ENCODE results near the gene TCN1. TPM values are rescaled to one million over a fixed set of nuclear protein-coding genes. Genes with fewer than 3 reads are reported as not detected.
"Not testable (repeated sequence)": the region's sequence is repeated elsewhere in the genome, so short reads cannot be mapped to it uniquely, and the experiment has no call there.

The TCN1 gene, protein sequence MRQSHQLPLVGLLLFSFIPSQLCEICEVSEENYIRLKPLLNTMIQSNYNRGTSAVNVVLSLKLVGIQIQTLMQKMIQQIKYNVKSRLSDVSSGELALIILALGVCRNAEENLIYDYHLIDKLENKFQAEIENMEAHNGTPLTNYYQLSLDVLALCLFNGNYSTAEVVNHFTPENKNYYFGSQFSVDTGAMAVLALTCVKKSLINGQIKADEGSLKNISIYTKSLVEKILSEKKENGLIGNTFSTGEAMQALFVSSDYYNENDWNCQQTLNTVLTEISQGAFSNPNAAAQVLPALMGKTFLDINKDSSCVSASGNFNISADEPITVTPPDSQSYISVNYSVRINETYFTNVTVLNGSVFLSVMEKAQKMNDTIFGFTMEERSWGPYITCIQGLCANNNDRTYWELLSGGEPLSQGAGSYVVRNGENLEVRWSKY
- total RNA-seq (not detected), polyA plus RNA-seq (ENCODE audit: insufficient read depth in 1 of 8, insufficient read length in 8 of 8, low replicate concordance in 1 of 8) (under 1 TPM in 4 of 8 donors, not detected in 4; 0.20 to 0.38 (median 0.28) TPM)
- long read RNA-seq, donor 1: 0 reads
- long read RNA-seq, donor 2: 0 reads
- long read RNA-seq, donor 3: 0 reads
- long read RNA-seq, donor 4: 0 reads
- long read RNA-seq, donor 5: 0 reads
- long read RNA-seq, donor 6: 0 reads
- long read RNA-seq, donor 7: 0 reads
- long read RNA-seq, donor 8: 0 reads
- long read RNA-seq, donor 9: 0 reads
- long read RNA-seq, donor 10: 0 reads
- long read RNA-seq, donor 11: 0 reads

DNA sequence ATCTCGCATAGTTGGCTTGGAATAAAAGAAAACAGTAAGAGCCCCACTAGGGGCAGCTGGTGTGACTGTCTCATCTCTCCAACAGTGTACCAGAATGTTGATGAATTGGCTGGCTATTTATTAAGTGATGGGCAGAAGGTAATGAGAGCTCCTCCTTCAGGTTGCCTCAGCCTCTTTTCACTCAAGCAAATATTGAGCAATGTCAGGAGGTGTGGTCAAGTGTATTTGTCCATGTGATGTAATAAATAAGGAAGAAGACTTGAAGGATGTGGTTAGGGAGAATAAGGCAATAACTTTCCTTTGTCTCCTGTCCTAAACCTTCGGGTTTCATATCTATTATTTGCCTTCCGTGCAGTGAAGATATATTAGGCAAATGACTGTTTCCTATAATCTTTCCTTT is at the start of gene TCN1:
TCN1 (minus strand) TSS at position 91 of the 400 bp plus-strand sequence; CDS start at position 74, 17 bp downstream.
- DNase-seq: peak; percentile 19
- WGBS (ENCODE audit: insufficient coverage): no CpG with 5 or more reads among the region's 3 CpGs

DNA sequence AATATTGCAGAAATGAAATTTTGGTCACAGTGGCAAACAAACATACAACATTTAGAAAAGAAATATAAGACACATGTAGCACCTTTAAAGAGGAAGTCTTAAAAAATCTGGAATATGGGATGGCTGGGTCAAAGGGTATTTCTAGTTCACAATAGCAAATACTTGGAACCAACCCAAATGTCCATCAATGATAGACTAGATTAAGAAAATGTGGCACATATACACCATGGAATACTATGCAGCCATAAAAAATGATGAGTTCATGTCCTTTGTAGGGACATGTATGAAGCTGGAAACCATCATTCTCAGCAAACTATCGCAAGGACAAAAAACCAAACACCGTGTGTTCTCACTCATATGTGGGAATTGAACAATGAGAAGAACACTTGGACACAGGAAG is 37.3 kb upstream of the TCN1 start:
- H3K27ac ChIP-seq (ENCODE audit: low read length); H3K36me3 ChIP-seq (ENCODE audit: control insufficient read depth, insufficient read depth, low read length); H3K4me3 ChIP-seq (ENCODE audit: low read length); DNase-seq; H3K4me1 ChIP-seq (ENCODE audit: control insufficient read depth, insufficient read depth, low read length); H3K27me3 ChIP-seq (ENCODE audit: control insufficient read depth, insufficient read depth, low read length); H3K9me3 ChIP-seq (replicated peaks; ENCODE audit: control insufficient read depth, low read depth, low read length): not testable (repeated sequence)
- no CpG with 5 or more reads among the region's 2 CpGs for WGBS (ENCODE audit: insufficient coverage)

More for the DNA sequence above, at the start of gene TCN1:
- no peaks in the 10 kb centered on the region for H3K4me1 ChIP-seq (ENCODE audit: control insufficient read depth, insufficient read depth, low read length)
- no peaks in the 10 kb centered on the region for H3K9me3 ChIP-seq (replicated peaks; ENCODE audit: control insufficient read depth, low read depth, low read length)
- H3K27me3 ChIP-seq (ENCODE audit: control insufficient read depth, insufficient read depth, low read length): no peaks in the 10 kb centered on the region
- no peaks in the 10 kb centered on the region for H3K36me3 ChIP-seq (ENCODE audit: control insufficient read depth, insufficient read depth, low read length)
- no peak within 1 kb of the TSS for H3K4me3 ChIP-seq (ENCODE audit: low read length)
- H3K27ac ChIP-seq (ENCODE audit: low read length): no peak within 1 kb of the TSS

DNA sequence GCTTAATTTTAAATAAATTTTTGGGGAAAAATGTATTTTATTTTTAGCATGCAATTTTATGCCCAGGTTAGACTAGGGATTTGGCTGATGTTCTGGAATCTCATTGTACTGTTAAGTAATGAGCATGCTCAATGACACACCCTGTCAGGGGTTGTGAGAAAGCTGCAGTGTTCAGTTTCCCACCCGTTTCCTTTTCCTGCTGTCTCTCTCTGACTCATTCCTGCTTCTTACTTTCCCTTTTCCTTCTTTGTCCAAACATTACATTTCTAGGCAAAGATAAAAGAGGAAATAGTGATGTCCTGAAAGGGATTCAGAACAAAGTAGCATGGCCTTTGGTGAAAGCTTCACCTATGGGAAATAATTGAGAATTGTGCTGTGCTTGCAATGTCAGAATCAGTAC is 35.0 kb upstream of the TCN1 start:
- Histone ChIP-seq H3K36me3 (ENCODE audit: control insufficient read depth, insufficient read depth, low read length) (no peaks in the 10 kb centered on the region), H3K4me3 (ENCODE audit: low read length) (no peak overlapping the region), H3K27me3 (ENCODE audit: control insufficient read depth, insufficient read depth, low read length) (no peaks in the 10 kb centered on the region), H3K27ac (ENCODE audit: low read length) (peak overlapping the region; percentile 47), H3K4me1 (ENCODE audit: control insufficient read depth, insufficient read depth, low read length) (no peaks in the 10 kb centered on the region), H3K9me3 (replicated peaks; ENCODE audit: control insufficient read depth, low read depth, low read length) (no peaks in the 10 kb centered on the region)
- no CpG with 5 or more reads among the region's 1 CpG for WGBS (ENCODE audit: insufficient coverage)
- DNase-seq: peak; percentile 43

DNA sequence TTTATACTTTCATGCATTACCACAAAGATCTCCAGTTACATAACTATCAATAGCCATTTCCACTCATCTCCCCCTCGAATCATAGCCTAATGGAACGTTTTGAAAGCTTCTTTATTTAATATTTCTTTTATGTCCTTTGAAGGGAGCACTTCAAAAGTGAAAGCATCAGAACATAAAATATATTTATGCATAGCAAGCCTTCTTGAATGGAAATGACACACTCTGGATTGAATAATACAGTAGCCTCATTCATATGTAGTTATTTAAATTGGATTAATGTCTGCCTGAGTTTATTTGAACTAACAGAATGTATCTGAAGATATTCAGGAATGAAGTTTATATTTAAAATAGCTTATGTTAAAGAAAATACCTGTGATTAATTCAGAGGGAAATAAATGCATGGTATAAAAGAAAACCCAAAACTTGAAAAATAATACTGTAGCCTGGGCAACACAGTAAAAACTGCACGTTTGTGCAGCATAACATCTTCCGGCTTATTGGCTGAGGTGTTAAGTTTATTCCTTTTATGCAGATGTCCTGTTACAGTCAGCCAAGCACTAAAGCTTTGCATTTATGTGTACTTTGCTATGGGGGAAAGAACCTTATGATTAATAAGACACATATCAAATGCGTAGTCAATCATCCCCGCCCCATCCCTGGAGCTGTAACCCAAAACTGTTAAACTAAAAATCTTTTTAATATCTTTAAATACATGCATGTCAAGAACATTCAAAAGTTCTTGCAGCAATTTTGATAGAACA is 34.3 kb upstream of the TCN1 start:
- no peak for DNase-seq
- no peaks in the 10 kb centered on the region for H3K9me3 ChIP-seq (replicated peaks; ENCODE audit: control insufficient read depth, low read depth, low read length)
- no peaks in the 10 kb centered on the region for H3K27me3 ChIP-seq (ENCODE audit: control insufficient read depth, insufficient read depth, low read length)
- no CpG with 5 or more reads among the region's 6 CpGs for WGBS (ENCODE audit: insufficient coverage)
- no peaks in the 10 kb centered on the region for H3K36me3 ChIP-seq (ENCODE audit: control insufficient read depth, insufficient read depth, low read length)
- H3K4me1 ChIP-seq (ENCODE audit: control insufficient read depth, insufficient read depth, low read length): no peaks in the 10 kb centered on the region
- H3K4me3 ChIP-seq (ENCODE audit: low read length): no peak overlapping the region
- no peak overlapping the region for H3K27ac ChIP-seq (ENCODE audit: low read length)

DNA sequence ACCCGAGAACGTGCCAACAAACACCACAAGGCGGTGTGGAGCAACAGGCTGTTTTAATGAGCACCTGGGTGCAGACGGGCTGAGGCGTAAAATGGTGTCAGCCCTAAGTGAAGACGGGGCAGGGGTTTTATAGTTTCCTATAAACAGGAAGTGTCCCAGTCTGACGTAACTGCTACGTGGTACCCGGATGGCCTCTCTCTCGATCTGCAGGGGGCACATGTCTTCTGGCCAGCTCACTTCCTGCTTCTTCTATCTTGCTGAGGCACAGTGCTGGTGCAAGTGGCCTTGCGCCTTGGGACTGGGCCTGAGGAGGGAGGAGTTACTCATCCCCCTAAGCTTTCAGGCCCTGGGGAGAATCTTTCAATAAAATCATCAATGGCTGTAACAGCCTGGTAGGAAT is 33.2 kb upstream of the TCN1 start:
- H3K9me3 ChIP-seq (replicated peaks; ENCODE audit: control insufficient read depth, low read depth, low read length): no peaks in the 10 kb centered on the region
- no peak for DNase-seq
- no peaks in the 10 kb centered on the region for H3K27me3 ChIP-seq (ENCODE audit: control insufficient read depth, insufficient read depth, low read length)
- no peaks in the 10 kb centered on the region for H3K36me3 ChIP-seq (ENCODE audit: control insufficient read depth, insufficient read depth, low read length)
- no peak overlapping the region for H3K4me3 ChIP-seq (ENCODE audit: low read length)
- H3K4me1 ChIP-seq (ENCODE audit: control insufficient read depth, insufficient read depth, low read length): no peaks in the 10 kb centered on the region
- no peak overlapping the region for H3K27ac ChIP-seq (ENCODE audit: low read length)
- 35% methylated on average over 5 of the region's 11 CpGs for WGBS (ENCODE audit: insufficient coverage)

DNA sequence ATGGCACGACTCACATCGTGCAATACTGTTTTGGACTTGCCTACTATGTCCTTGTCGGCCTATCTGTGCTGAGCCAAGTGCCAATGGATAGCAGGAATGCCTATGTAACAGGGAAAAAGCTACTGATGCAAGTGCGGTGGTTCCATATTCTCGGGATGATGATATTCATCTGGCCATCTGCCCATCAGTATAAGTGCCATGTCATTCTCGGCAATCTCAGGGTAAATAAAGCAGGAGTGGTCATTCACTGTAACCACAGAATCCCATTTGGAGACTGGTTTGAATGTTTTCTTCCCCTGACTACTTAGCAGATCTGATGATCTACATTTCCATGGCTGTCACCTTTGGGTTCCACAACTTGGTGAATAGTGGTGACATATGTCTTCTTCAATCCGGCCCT is 32.4 kb upstream of the TCN1 start:
- WGBS (ENCODE audit: insufficient coverage): 92% methylated on average over 5 of the region's 7 CpGs
- Histone ChIP-seq H3K27ac (ENCODE audit: low read length) (no peak overlapping the region), H3K9me3 (replicated peaks; ENCODE audit: control insufficient read depth, low read depth, low read length) (no peaks in the 10 kb centered on the region), H3K4me1 (ENCODE audit: control insufficient read depth, insufficient read depth, low read length) (no peaks in the 10 kb centered on the region), H3K27me3 (ENCODE audit: control insufficient read depth, insufficient read depth, low read length) (no peaks in the 10 kb centered on the region), H3K36me3 (ENCODE audit: control insufficient read depth, insufficient read depth, low read length) (no peaks in the 10 kb centered on the region), H3K4me3 (ENCODE audit: low read length) (no peak overlapping the region)
- no peak for DNase-seq

DNA sequence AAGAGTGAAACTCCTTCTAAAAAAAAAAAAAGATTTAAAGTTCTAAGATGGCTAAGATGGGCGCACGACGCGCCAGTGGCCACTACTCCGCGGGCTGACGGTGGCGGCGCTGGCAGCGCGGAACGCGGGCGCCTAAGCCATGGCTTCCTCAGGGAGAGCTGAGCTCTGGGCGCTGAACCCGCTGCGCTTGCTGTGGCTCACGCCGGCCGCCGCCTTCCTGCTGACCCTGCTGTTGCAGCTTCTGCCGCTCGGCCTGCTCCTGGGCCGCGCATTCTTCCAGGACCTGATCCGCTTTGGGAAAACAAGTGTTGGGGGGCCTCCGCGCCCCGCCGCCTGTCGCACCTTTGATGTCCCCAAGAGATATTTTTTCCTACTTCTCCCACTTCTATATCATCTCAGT is 31.8 kb upstream of the TCN1 start:
- Histone ChIP-seq H3K4me3 (ENCODE audit: low read length) (no peak overlapping the region), H3K27me3 (ENCODE audit: control insufficient read depth, insufficient read depth, low read length) (no peaks in the 10 kb centered on the region), H3K27ac (ENCODE audit: low read length) (no peak overlapping the region), H3K36me3 (ENCODE audit: control insufficient read depth, insufficient read depth, low read length) (no peaks in the 10 kb centered on the region), H3K9me3 (replicated peaks; ENCODE audit: control insufficient read depth, low read depth, low read length) (no peaks in the 10 kb centered on the region), H3K4me1 (ENCODE audit: control insufficient read depth, insufficient read depth, low read length) (no peaks in the 10 kb centered on the region)
- no peak for DNase-seq
- WGBS (ENCODE audit: insufficient coverage): 95% methylated on average over 25 of the region's 31 CpGs

DNA sequence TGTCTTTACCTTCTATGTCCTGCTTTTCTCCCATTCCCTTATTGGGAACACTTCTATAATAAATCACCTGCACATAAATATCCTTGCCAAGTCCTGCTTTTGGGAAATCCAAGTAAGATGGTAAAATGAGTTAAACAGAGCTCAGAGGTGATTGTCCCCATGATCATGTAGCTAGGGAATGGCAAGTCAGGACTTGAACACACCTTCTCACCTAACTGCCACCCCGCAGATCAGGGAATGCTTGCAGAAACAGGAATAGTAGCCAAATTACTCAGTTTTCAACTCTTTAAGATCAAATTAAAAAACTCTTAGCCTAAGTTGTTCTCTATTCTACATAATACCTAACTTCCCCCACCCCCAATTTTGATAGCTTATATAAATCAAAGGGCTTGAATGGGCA is 28.3 kb upstream of the TCN1 start:
- no peaks in the 10 kb centered on the region for H3K27me3 ChIP-seq (ENCODE audit: control insufficient read depth, insufficient read depth, low read length)
- H3K4me1 ChIP-seq (ENCODE audit: control insufficient read depth, insufficient read depth, low read length): no peaks in the 10 kb centered on the region
- H3K36me3 ChIP-seq (ENCODE audit: control insufficient read depth, insufficient read depth, low read length): no peaks in the 10 kb centered on the region
- DNase-seq: no peak
- WGBS (ENCODE audit: insufficient coverage): no CpG with 5 or more reads among the region's 1 CpG
- H3K27ac ChIP-seq (ENCODE audit: low read length): no peak overlapping the region
- no peak overlapping the region for H3K4me3 ChIP-seq (ENCODE audit: low read length)
- peaks cover 4% of the 10 kb centered on the region for H3K9me3 ChIP-seq (replicated peaks; ENCODE audit: control insufficient read depth, low read depth, low read length)

DNA sequence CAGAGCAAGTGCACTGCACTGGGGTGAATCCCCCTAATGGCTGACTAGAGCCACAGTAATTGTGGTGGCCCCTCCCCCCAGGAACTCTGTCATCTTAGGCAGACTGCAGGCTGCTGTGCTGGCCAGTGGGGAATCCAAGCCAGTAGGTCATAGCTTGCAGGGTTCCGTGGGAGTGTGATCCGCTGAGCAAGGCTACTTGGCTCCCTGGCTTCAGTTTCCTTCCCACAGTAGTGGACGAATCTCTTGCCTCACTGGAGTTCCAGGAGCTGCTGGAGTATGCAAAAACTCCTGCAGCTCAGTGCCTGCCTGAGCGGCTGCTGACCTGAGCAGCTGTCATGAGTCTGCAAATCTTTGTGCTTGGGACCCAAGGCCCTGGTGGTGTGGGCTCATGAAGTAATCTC is 25.5 kb upstream of the TCN1 start:
- no peak overlapping the region for H3K4me3 ChIP-seq (ENCODE audit: low read length)
- 5% methylated on average over 2 of the region's 4 CpGs for WGBS (ENCODE audit: insufficient coverage)
- H3K27me3 ChIP-seq (ENCODE audit: control insufficient read depth, insufficient read depth, low read length): no peaks in the 10 kb centered on the region
- H3K36me3 ChIP-seq (ENCODE audit: control insufficient read depth, insufficient read depth, low read length): no peaks in the 10 kb centered on the region
- DNase-seq: peak; percentile 4
- no peaks in the 10 kb centered on the region for H3K4me1 ChIP-seq (ENCODE audit: control insufficient read depth, insufficient read depth, low read length)
- H3K27ac ChIP-seq (ENCODE audit: low read length): no peak overlapping the region
- H3K9me3 ChIP-seq (replicated peaks; ENCODE audit: control insufficient read depth, low read depth, low read length): peaks cover 11% of the 10 kb centered on the region

DNA sequence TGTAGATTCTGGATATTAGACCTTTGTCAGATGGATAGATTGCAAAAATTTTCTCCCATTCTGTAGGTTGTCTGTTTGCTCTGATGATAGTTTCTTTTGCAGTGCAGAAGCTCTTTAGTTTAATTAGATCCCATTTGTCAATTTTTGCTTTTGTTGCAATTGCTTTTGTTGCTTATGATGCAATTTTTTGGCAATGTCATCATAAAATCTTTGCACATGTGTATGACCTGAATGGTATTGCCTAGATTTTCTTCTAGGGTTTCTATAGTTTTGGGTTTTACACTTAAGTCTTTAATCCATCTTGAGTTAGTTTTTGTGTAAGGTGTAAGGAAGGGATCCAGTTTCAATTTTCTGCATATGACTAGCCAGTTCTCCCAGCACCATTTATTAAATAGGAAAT is 20.9 kb upstream of the TCN1 start:
- H3K36me3 ChIP-seq (ENCODE audit: control insufficient read depth, insufficient read depth, low read length); H3K4me3 ChIP-seq (ENCODE audit: low read length); H3K27ac ChIP-seq (ENCODE audit: low read length); DNase-seq; H3K4me1 ChIP-seq (ENCODE audit: control insufficient read depth, insufficient read depth, low read length); H3K27me3 ChIP-seq (ENCODE audit: control insufficient read depth, insufficient read depth, low read length): not testable (repeated sequence)
- peaks cover 12% of the 10 kb centered on the region for H3K9me3 ChIP-seq (replicated peaks; ENCODE audit: control insufficient read depth, low read depth, low read length)

Measured in muscle of leg (tissue), 16 donors.